GM23338 (cell line): ENCODE results near the gene CEACAM8. TPM values are rescaled to one million over a fixed set of nuclear protein-coding genes. Genes with fewer than 3 reads are reported as not detected.

ENCODE experiments used
- ATAC-seq: fragments of 200-7000 bp; cut with Tn5 transposase; 3 replicates; pipeline ENCODE4 v1.9.1; 2020
- DNase-seq: peaks from one replicate; pipeline ENCODE4 v3.0.0-alpha.2; 2015; ENCODE audit warnings: low spot score
- H2AFZ ChIP-seq: fragments of 200-600 bp; sonication (generic); 2 replicates; pipeline ENCODE4 v1.8.0; 2016; ENCODE audit warnings: antibody characterized with exemption, mild to moderate bottlenecking, moderate library complexity
- H3F3A ChIP-seq: fragments of 200-600 bp; sonication (generic); replicated peaks from 2 replicates; pipeline ENCODE4 v1.8.0; 2017; ENCODE audit warnings: antibody characterized with exemption, mixed run types, low read depth
- H3K27ac ChIP-seq: fragments of 200-600 bp; sonication (generic); 2 replicates; pipeline ENCODE4 v1.6.1; 2016; ENCODE audit warnings: low read depth
- H3K27me3 ChIP-seq: fragments of 200-600 bp; sonication (generic); 2 replicates; pipeline ENCODE4 v1.8.0; 2016; ENCODE audit warnings: mild to moderate bottlenecking, mixed run types, moderate library complexity; ENCODE audit not compliant: insufficient read depth
- H3K36me3 ChIP-seq: fragments of 200-600 bp; sonication (generic); 2 replicates; pipeline ENCODE4 v1.8.0; 2016; ENCODE audit warnings: mild to moderate bottlenecking; ENCODE audit not compliant: insufficient read depth
- H3K4me1 ChIP-seq: fragments of 200-600 bp; sonication (generic); 2 replicates; pipeline ENCODE4 v1.8.0; 2016; ENCODE audit warnings: mild to moderate bottlenecking, moderate library complexity; ENCODE audit not compliant: insufficient read depth
- H3K4me2 ChIP-seq: fragments of 200-600 bp; sonication (generic); 2 replicates; pipeline ENCODE4 v1.7.1; 2017; ENCODE audit warnings: mixed run types
- H3K4me3 ChIP-seq: fragments of 200-600 bp; sonication (generic); 2 replicates; pipeline ENCODE4 v1.6.1; 2016; ENCODE audit warnings: mixed run types
- H3K79me2 ChIP-seq: fragments of 200-600 bp; sonication (generic); replicated peaks from 2 replicates; pipeline ENCODE4 v1.8.0; 2017; ENCODE audit warnings: mild to moderate bottlenecking; ENCODE audit not compliant: insufficient read depth
- H3K9me2 ChIP-seq: fragments of 200-600 bp; sonication (generic); 2 replicates; pipeline ENCODE4 v1.8.0; 2017; ENCODE audit not compliant: insufficient read depth
- H4K20me1 ChIP-seq: fragments of 200-600 bp; sonication (generic); replicated peaks from 2 replicates; pipeline ENCODE4 v1.8.0; 2017; ENCODE audit warnings: mild to moderate bottlenecking; ENCODE audit not compliant: insufficient read depth
- H3K27ac Mint-ChIP-seq: 2 replicates; pipeline ENCODE4 v1.8.0; 2020; ENCODE audit warnings: inconsistent platforms, mild to moderate bottlenecking, moderate library complexity, mixed read lengths
- H3K27me3 Mint-ChIP-seq: 3 replicates; pipeline ENCODE4 v1.8.0; 2022; ENCODE audit warnings: low read depth, mild to moderate bottlenecking, moderate library complexity, mixed read lengths, inconsistent platforms; ENCODE audit not compliant: insufficient read depth, poor library complexity
- H3K36me3 Mint-ChIP-seq: 3 replicates; pipeline ENCODE4 v1.8.0; 2021; ENCODE audit warnings: low read depth, mild to moderate bottlenecking, inconsistent platforms, moderate library complexity, mixed read lengths
- H3K4me1 Mint-ChIP-seq: 3 replicates; pipeline ENCODE4 v1.8.0; 2020; ENCODE audit warnings: mild to moderate bottlenecking, inconsistent platforms, mixed read lengths
- H3K4me3 Mint-ChIP-seq: 3 replicates; pipeline ENCODE4 v1.8.0; 2021; ENCODE audit warnings: moderate library complexity, mild to moderate bottlenecking, inconsistent platforms, mixed read lengths
- H3K9me3 Mint-ChIP-seq: 3 replicates; pipeline ENCODE4 v1.8.0; 2020; ENCODE audit warnings: moderate library complexity, mild to moderate bottlenecking, inconsistent platforms, mixed read lengths
- CREB1 ChIP-seq: fragments of 250-450 bp; sonication (Bioruptor Pico); IDR thresholded peaks from 2 replicates; pipeline ENCODE4 v1.5.0; 2020; ENCODE audit warnings: low read depth, mild to moderate bottlenecking, moderate library complexity
- EZH2phosphoT487 ChIP-seq: fragments of 200-600 bp; sonication (generic); IDR thresholded peaks from one replicate; pipeline ENCODE4 v1.8.1; 2018; ENCODE audit warnings: antibody characterized with exemption; ENCODE audit not compliant: unreplicated experiment
- JUNB ChIP-seq: IDR thresholded peaks from one replicate; pipeline ENCODE4 v1.6.1; 2016; ENCODE audit warnings: antibody characterized with exemption; ENCODE audit not compliant: unreplicated experiment
- POLR2AphosphoS5 ChIP-seq: IDR thresholded peaks from 2 replicates; pipeline ENCODE4 v1.6.1; 2016; ENCODE audit warnings: antibody characterized with exemption, low read depth
- polyA plus RNA-seq: library from polyadenylated mRNA; unstranded; fragments of >200 nt; fragmentation: Nextera tagmentation; extraction: Ambion mirVana; gene quantifications from 2 replicates; pipeline ENCODE4 v1.2.1, GENCODE V29; 2016
- total RNA-seq: library from RNA; depleted of rRNA; stranded (reverse); fragments of >200 nt; shearing (Covaris generic); gene quantifications from 2 replicates; pipeline ENCODE4 v1.2.3, GENCODE V29; 2014
- TF ChIP-seq, protein P1 (sequence below): fragments of 250-450 bp; sonication (Bioruptor Pico); IDR thresholded peaks from 2 replicates; pipeline ENCODE4 v1.5.0; 2020; ENCODE audit warnings: mild to moderate bottlenecking, moderate library complexity
- TF ChIP-seq, protein P2 (sequence below), 2 experiments: fragments of 200-600 bp in 1 of 2; sonication (generic) in 1 of 2; conservative IDR thresholded peaks; 2 replicates each; pipeline versions ENCODE4 v1.5.1 to v1.6.1; 2016 to 2017; ENCODE audit warnings: antibody characterized with exemption in 2 of 2, low read depth in 2 of 2, mild to moderate bottlenecking in 2 of 2, moderate library complexity in 1 of 2

The CEACAM8 gene
- total and polyA plus RNA-seq, 2 experiments from 2014 or later: not detected

DNA sequence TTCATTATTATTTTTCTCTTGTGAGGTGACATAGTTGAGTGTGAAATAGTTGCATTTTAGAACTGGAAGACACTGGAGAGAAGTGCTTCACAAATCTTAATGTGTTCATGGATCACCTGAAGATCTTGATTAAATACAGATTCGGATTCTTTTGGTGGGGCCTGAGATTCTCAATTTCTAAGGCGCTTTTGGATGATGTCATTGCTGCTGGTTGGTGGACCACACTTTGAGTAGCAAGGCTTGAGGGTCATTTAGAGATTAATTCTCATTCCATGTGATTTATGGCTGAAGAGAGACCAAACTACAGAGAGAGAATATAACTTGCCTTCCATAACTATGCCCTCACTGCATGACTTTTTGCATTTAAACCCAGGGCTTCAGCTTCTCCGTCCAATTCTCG, 27.2 kb downstream of the CEACAM8 start (continued):
- TF ChIP-seq EZH2phosphoT487 (no peak), POLR2AphosphoS5 (no peak), CREB1 (CRISPR knock-in tag) (no peak)
- TF ChIP-seq, protein P1, sequence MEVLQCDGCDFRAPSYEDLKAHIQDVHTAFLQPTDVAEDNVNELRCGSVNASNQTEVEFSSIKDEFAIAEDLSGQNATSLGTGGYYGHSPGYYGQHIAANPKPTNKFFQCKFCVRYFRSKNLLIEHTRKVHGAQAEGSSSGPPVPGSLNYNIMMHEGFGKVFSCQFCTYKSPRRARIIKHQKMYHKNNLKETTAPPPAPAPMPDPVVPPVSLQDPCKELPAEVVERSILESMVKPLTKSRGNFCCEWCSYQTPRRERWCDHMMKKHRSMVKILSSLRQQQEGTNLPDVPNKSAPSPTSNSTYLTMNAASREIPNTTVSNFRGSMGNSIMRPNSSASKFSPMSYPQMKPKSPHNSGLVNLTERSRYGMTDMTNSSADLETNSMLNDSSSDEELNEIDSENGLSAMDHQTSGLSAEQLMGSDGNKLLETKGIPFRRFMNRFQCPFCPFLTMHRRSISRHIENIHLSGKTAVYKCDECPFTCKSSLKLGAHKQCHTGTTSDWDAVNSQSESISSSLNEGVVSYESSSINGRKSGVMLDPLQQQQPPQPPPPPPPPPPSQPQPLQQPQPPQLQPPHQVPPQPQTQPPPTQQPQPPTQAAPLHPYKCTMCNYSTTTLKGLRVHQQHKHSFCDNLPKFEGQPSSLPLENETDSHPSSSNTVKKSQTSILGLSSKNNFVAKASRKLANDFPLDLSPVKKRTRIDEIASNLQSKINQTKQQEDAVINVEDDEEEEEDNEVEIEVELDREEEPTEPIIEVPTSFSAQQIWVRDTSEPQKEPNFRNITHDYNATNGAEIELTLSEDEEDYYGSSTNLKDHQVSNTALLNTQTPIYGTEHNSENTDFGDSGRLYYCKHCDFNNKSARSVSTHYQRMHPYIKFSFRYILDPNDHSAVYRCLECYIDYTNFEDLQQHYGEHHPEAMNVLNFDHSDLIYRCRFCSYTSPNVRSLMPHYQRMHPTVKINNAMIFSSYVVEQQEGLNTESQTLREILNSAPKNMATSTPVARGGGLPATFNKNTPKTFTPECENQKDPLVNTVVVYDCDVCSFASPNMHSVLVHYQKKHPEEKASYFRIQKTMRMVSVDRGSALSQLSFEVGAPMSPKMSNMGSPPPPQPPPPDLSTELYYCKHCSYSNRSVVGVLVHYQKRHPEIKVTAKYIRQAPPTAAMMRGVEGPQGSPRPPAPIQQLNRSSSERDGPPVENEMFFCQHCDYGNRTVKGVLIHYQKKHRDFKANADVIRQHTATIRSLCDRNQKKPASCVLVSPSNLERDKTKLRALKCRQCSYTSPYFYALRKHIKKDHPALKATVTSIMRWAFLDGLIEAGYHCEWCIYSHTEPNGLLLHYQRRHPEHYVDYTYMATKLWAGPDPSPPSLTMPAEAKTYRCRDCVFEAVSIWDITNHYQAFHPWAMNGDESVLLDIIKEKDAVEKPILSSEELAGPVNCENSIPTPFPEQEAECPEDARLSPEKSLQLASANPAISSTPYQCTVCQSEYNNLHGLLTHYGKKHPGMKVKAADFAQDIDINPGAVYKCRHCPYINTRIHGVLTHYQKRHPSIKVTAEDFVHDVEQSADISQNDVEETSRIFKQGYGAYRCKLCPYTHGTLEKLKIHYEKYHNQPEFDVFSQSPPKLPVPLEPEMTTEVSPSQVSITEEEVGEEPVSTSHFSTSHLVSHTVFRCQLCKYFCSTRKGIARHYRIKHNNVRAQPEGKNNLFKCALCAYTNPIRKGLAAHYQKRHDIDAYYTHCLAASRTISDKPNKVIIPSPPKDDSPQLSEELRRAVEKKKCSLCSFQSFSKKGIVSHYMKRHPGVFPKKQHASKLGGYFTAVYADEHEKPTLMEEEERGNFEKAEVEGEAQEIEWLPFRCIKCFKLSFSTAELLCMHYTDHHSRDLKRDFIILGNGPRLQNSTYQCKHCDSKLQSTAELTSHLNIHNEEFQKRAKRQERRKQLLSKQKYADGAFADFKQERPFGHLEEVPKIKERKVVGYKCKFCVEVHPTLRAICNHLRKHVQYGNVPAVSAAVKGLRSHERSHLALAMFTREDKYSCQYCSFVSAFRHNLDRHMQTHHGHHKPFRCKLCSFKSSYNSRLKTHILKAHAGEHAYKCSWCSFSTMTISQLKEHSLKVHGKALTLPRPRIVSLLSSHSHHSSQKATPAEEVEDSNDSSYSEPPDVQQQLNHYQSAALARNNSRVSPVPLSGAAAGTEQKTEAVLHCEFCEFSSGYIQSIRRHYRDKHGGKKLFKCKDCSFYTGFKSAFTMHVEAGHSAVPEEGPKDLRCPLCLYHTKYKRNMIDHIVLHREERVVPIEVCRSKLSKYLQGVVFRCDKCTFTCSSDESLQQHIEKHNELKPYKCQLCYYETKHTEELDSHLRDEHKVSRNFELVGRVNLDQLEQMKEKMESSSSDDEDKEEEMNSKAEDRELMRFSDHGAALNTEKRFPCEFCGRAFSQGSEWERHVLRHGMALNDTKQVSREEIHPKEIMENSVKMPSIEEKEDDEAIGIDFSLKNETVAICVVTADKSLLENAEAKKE (CRISPR knock-in tag): no peak

DNA sequence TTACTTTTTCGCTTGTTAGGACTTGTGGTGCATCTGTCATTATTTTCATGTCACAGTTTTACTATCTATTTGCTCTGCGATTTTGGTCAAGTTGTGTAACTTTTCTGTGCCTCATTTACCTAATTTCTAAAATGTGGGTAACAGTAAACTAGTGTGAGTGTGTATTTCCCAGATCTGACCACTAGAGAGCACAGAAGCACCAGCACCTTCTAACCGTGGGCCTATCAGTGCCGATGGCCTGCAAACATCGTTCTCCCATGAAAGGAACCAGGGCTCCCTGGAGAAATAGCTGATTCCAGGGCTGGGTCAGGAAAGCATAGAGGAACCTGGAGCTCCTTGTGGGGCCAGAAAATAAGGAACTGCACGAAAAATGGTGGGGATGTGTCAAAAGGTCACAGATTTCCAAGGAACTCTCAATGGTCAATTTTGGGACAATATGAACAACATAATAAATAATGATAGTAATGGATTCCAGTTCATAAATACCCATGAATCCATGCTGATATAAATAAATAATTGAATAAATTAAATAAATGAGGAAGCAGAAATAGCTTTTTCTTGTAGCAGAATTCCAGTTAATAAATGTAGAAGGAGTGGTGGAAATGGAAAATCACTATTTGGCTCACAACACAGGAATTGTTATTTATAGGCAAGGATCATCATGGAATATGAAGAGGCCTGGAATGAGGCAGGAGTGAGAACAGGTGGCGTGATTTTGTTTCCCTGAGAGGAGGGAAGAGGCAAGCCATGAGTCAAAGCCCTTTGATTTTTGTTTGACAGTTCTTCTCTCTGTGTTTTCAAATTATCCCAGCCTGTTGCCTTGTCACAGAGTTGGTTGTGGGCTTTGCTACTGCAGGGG, 31.1 kb downstream of the CEACAM8 start:
- Histone ChIP-seq H3K9me2 (no peaks in the 10 kb centered on the region), H4K20me1 (no peaks in the 10 kb centered on the region), H3K4me3 (no peak overlapping the region), H3K4me2 (no peak overlapping the region), H3K27ac (no peak overlapping the region), H3K79me2 (no peaks in the 10 kb centered on the region), H2AFZ (no peak overlapping the region), H3F3A (no peaks in the 10 kb centered on the region), H3K27me3 (no peaks in the 10 kb centered on the region), H3K36me3 (no peaks in the 10 kb centered on the region), H3K4me1 (peaks cover 14% of the 10 kb centered on the region)
- ATAC-seq: peak; percentile 86
- H3K36me3 Mint-ChIP-seq: no peaks in the 10 kb centered on the region
- H3K9me3 Mint-ChIP-seq: no peaks in the 10 kb centered on the region; the same call in 2 of the 3 replicates
- peaks cover 3% of the 10 kb centered on the region for H3K27me3 Mint-ChIP-seq
- peak; percentile 87 for DNase-seq
- H3K4me3 Mint-ChIP-seq: no peak overlapping the region
- TF ChIP-seq, protein P2, sequence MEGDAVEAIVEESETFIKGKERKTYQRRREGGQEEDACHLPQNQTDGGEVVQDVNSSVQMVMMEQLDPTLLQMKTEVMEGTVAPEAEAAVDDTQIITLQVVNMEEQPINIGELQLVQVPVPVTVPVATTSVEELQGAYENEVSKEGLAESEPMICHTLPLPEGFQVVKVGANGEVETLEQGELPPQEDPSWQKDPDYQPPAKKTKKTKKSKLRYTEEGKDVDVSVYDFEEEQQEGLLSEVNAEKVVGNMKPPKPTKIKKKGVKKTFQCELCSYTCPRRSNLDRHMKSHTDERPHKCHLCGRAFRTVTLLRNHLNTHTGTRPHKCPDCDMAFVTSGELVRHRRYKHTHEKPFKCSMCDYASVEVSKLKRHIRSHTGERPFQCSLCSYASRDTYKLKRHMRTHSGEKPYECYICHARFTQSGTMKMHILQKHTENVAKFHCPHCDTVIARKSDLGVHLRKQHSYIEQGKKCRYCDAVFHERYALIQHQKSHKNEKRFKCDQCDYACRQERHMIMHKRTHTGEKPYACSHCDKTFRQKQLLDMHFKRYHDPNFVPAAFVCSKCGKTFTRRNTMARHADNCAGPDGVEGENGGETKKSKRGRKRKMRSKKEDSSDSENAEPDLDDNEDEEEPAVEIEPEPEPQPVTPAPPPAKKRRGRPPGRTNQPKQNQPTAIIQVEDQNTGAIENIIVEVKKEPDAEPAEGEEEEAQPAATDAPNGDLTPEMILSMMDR (conservative IDR thresholded peaks at IDR 0.05; ENCODE audit: low read depth in 2 of 2): peak; percentile 76 to 80
- TF ChIP-seq JUNB (no peak), CREB1 (CRISPR knock-in tag) (no peak)
- TF ChIP-seq, protein P1 (CRISPR knock-in tag): no peak
- H3K27ac Mint-ChIP-seq: no peak overlapping the region
- H3K4me1 Mint-ChIP-seq: peaks cover 11% of the 10 kb centered on the region
